NT2/D1 (cell line): ENCODE results near the gene ADA.
"Not testable (repeated sequence)": the region's sequence is repeated elsewhere in the genome, so short reads cannot be mapped to it uniquely, and the experiment has no call there.

Experiments
- SUZ12 ChIP-seq: IDR thresholded peaks from 2 replicates; pipeline ENCODE4 v1.6.1; 2011; ENCODE audit not compliant: insufficient read length, insufficient read depth; ENCODE audit errors: extremely low read depth
- YY1 ChIP-seq: IDR thresholded peaks from 2 replicates; pipeline ENCODE4 v1.6.1; 2011; ENCODE audit not compliant: insufficient read length, insufficient read depth
- ZNF274 ChIP-seq: IDR thresholded peaks from 2 replicates; pipeline ENCODE4 v1.6.1; 2011; ENCODE audit warnings: mild to moderate bottlenecking, low read depth, low read length

DNA sequence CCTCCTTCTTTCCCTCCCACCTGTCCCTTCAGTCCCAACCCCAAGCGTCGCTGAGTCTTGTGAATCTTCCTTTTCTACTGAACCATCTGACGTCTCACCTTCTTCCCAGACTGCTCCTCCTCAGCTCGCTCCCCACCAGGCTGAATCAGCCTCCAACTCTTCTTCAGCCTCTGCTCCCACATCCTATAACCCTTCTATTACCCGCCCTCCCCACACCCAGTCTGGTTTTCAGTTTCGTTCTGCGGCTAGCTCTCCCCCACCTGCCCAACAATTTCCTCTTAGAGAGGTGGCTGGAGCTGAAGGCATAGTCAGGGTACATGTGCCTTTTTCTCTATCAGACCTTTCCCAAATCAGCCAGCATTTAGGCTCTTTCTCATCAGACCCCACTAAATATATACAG is 20.0 kb upstream of the ADA start:
- TF ChIP-seq YY1, ZNF274, SUZ12: not testable (repeated sequence)
